NCI-H345 (cell line): ENCODE data around the gene GRIN2C.

Experiments used
- DNase-seq: peaks from one replicate; lab custom pipeline; 2025; lab: John Stamatoyannopoulos, UW

Gene GRIN2C

DNA sequence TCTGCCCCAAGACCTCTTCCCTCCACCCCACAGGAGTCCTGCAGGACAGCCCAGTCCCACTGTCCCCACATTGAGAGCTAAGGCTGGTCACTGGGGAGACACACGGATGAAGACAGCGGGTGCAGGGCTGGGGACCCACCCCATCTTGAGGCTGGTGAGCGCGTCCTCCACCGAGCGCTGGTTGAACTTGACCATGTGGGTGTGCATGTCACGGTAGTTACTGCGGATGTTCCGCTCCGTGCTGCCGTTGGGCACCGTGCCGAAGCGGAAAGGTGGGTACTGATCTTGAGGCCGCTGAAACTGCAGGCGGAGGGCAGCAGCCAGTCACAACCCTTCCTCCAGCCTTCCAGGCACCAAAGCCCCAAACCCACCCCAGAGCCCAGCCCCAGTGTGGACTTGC, 13.1 kb downstream of the GRIN2C start:
- DNase-seq: no peak

GRCh38 chr17:74843352-74843627, 16.4 kb downstream of the GRIN2C start:
- DNase-seq: no peak

DNA sequence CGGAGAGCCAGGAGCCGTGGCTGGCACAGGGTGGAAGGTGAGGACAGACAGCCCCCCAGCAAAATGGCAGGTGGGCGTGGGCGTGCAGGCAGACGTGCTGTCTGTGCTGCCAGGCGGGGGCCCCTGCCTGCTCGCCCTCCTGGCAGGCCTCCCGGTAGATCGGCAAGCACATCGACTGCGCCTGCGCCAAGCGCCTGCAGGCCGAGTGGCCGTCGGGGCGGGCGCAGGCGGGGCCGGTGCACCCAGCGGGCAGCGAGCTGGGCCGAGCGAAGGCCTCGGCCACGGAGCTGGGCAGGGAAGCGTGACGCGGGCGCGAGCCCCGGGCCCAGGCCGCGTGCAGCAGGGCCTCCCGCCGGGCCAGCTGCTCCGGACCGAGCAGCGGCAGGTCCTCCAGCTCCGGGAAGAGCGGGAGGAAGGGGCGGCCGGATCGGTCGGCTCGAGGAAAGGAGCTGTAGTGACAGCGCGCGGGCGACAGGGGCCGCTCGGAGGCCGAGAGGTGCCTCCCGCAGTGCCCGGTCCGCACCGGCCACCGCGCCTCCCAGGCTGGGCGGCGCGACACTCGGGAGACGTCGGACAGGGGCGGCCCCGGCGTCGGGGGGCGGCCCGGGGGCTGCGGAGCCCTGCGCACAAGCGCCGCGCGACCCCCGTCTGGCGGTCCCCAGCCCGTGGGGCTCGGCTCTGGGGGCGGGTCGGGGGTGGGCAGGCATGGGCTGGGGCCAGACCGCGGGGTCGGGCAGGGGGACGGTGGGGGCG, 16.9 kb downstream of the GRIN2C start:
- DNase-seq: peak; percentile 71

DNA sequence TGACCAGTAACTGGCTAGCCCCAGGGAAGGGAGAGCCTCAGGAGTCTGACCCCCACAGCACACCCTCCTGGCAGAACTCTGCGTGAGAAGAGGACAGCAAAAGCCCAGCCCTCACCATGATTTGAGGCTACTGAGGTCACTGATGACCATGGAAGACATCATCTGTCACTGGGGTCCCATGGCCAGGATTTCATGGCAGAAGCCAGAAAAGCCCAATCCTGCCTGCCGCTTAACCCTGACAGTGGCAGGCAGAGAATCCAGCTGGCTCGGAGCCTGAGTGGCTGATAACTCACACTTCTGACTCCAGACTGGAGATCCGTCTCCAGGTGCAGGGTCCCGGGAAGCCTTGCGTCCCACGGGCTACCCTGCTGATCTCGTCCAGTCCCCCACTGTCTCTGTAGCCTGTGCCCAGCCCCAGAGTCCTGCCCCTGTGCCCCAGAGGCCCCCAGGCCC, 17.5 kb downstream of the GRIN2C start:
- no peak for DNase-seq

- DNase-seq: no peak
Measured at GRCh38 chr17:74840989-74841666, 18.6 kb downstream of the GRIN2C start.

- DNase-seq: no peak
Measured at GRCh38 chr17:74839990-74840852, 19.5 kb downstream of the GRIN2C start.

GRCh38 chr17:74838274-74838673, 21.4 kb downstream of the GRIN2C start:
- no peak for DNase-seq

DNA sequence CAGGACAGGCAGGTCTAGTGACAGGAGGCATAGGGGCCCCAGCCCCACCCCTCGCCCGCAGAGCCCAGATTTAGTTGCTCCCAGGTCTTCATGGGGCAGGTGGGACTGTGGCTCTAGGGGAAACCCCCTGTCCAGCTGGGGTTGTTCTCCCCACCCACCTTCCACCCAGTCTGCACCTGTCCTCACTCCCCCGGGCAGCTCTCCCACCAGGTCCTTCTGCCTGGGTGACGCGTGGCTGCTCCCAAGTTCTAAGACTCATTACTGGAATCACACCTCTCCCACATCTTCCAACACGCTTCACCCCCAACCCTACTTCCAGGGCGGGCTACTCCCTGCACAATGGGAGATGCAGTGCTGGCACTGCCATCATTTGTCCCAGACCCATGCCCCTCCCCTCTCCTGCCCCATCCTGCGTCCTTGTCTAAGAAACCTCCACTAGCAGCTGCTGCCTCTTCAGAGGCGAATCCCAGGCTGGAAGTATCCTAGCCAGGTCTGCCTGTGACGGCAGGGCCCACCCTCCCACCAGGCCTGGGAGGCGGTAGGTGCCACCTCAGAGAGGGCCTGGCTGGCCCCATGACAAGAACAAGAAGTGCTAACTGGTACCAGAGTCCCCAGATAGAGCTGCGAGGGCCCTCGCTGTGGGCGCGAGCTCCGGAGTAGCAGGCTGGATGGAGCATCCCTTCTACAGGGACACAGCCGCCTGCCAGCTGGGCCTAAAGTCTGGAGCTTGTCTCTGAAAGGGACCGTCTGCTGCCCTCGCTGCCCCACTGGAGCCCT, 22.8 kb downstream of the GRIN2C start:
- no peak for DNase-seq

DNA sequence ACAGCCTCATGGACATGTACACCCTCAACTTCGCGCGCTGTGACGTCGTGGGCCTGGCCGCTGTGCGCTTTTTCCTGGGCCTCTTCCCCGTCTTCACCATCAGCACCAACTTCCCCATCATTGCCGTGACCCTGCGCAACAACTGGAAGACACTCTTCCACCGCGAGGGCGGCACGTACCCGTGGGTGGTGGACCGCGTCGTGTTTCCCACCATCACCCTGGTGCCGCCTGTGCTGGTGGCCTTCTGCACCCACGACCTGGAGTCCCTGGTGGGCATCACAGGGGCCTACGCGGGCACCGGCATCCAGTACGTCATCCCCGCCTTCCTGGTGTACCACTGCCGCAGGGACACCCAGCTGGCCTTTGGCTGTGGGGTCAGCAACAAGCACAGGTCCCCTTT, 23.5 kb downstream of the GRIN2C start:
- DNase-seq: no peak

- DNase-seq: no peak
Measured at GRCh38 chr17:74833501-74834377, 25.9 kb downstream of the GRIN2C start.

DNA sequence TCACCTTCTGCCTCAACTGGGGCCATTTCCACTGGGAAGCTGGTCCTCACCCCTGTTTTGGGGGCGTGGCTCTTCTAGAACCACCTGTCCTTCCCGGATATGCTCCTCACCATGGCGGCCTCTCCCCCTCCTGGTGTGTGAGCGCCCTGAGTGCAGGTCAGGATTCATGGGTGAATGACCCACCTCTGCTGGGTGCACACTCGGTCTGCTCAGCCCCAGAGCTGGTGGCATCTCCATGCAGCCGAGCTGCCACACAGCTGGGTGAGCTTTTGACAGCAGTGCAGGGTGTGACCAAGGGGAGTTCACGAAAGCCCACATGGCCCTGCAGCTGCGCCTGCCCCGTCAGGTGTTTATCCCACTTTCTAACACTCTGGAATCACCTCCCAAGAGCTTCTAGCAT, 27.3 kb downstream of the GRIN2C start:
- no peak for DNase-seq

DNA sequence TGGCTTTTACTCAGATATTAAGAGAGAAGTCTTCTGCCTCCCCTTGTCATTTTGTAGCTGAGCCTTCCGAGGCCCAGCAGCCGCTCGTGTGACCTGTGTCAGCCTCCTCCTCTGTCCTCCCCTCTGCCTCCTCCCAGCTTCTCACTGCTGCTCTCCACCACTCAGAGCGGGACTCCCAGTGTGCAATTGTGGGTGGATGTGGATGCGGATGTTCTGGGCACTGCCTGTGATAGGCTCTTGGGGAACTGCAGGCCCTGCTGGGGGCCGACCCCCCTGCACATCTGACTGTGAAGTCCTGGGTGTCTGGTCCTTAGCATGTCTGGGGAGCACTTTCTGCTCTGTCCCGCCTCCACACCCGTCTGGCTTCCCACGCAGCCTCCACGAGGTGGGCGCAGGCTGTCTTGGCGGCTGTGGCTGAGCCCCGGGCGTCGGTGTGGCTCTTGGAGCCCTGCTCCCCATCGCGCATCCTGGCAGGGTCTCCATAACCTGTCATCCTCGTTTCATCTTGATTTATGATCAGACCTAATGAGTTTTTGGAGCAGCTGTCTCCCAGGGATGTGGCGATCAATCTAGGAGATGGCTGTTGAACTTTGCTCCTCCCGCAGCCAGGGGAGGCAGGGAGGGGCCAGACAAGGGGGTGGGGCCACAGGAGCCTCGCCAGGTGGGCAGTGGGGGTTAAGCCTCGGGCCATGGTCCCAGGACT, 28.1 kb downstream of the GRIN2C start:
- DNase-seq: no peak

GRCh38 chr17:74830861-74831260, 28.8 kb downstream of the GRIN2C start:
- no peak for DNase-seq

GRCh38 chr17:74827800-74828199, 31.9 kb downstream of the GRIN2C start:
- no peak for DNase-seq

GRCh38 chr17:74825952-74826719, 33.5 kb downstream of the GRIN2C start:
- no peak for DNase-seq

DNA sequence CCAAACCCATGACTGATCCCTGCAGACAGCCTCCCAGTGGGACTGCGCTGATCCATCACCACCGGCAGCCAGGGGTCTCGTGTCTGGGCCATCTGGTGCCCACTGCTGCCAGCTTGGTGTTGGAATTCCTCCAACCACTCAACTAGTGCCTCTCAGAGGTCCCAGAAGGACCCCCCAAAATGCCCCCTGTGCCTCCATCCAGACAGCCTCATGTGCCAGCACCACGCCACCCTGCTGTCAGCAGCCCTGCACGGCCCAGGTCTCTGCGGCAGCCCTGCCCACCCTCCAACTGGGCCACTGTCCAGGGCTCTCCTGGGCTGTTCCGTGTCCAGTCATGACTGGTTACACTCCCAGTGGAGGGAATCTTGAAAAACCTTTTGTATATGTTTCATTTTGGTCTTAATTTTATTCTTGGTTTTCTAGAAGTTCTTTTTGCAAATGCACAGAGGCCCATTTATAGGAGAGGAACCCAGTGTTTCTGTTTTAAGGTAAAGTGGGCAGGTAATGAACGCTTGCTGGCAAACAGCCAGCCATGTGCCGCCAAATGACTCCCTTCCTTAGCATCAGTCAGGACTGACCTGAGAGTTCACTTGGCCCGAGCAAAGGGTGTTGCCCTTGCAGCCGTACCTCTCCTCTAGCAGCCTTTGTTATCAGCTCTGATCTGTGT, 34.6 kb downstream of the GRIN2C start:
- DNase-seq: no peak

GRCh38 chr17:74822939-74823367, 36.7 kb downstream of the GRIN2C start:
- no peak for DNase-seq

- no peak for DNase-seq
Measured at GRCh38 chr17:74822335-74822938, 37.2 kb downstream of the GRIN2C start.
